Measurements from ENCODE around the gene SMPX.

GRCh38 chrX:21744721-21745120 lies 13.2 kb downstream of the SMPX start:
- TF ChIP-seq ZBTB7A (IDR thresholded peaks at IDR 0.05; ENCODE audit: borderline replicate concordance, control insufficient read depth, low read depth, low read length) (no peak), ZFX (CRISPR knock-in tag; IDR thresholded peaks at IDR 0.05) (no peak), EZH2 (IDR thresholded peaks at IDR 0.05; ENCODE audit: borderline replicate concordance, low read depth, low read length) (no peak), TBP (optimal IDR thresholded peaks at IDR 0.05; ENCODE audit: low read depth, low read length) (no peak), CTCF (IDR thresholded peaks at IDR 0.05 in 2 of 3, conservative IDR thresholded peaks at IDR 0.05 in 1 of 3; ENCODE audit: insufficient read depth in 2 of 3, low read depth in 1 of 3, low read length in 3 of 3) (no peak), GATAD2A (IDR thresholded peaks at IDR 0.05) (no peak), POLR2A (conservative IDR thresholded peaks at IDR 0.05) (no peak)

Data from K562 (cell line).